ENCODE measurements around the gene UBFD1.

The UBFD1 gene

DNA sequence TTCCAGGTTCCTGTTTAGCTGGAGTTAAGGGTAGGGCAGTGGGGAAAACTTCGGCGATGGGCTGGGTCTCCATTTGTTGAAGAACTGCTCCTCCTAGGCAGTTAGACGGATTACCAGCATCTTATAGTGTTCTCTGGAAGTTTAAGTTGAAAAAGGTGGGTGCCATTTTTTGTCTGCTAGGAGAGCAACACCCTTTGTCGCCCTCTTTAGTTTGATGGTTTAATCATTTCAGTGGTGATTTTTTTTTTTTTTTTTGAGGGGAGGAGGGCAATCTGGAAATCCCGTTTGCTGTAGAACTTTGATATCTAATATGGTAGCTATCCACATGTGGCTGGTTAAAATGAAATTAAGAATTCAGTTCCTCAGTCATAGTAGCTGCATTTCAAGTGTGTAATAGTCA, 4.1 kb downstream of the UBFD1 start:
- no peak for TF ChIP-seq ZFX (IDR thresholded peaks at IDR 0.05; ENCODE audit: borderline replicate concordance)
- TF ChIP-seq, protein P1, sequence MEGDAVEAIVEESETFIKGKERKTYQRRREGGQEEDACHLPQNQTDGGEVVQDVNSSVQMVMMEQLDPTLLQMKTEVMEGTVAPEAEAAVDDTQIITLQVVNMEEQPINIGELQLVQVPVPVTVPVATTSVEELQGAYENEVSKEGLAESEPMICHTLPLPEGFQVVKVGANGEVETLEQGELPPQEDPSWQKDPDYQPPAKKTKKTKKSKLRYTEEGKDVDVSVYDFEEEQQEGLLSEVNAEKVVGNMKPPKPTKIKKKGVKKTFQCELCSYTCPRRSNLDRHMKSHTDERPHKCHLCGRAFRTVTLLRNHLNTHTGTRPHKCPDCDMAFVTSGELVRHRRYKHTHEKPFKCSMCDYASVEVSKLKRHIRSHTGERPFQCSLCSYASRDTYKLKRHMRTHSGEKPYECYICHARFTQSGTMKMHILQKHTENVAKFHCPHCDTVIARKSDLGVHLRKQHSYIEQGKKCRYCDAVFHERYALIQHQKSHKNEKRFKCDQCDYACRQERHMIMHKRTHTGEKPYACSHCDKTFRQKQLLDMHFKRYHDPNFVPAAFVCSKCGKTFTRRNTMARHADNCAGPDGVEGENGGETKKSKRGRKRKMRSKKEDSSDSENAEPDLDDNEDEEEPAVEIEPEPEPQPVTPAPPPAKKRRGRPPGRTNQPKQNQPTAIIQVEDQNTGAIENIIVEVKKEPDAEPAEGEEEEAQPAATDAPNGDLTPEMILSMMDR (IDR thresholded peaks at IDR 0.05), result no peak
- no peak overlapping the region for H3K27ac ChIP-seq

DNA sequence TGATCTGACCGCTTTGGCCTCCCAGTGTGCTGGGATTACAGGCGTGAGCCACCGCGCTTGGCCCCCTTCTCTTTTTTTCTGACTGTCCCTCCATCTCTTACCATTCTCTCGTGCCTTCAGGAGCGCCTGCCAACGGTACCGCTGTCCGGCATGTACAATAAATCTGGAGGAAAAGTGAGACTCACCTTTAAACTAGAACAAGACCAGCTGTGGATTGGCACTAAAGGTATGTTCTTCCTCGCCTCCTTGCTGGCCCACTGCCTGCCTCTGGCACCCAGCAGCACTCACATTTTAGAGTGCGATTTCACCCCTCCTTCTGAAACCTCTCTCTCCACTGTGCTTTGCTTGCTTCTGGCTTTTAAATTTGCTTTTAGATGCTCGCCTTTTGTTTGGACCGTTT, 5.0 kb downstream of the UBFD1 start:
- no peak overlapping the region for H3K27ac ChIP-seq
- no peak for TF ChIP-seq ZFX (IDR thresholded peaks at IDR 0.05; ENCODE audit: borderline replicate concordance)
- TF ChIP-seq, protein P1 (IDR thresholded peaks at IDR 0.05), result no peak

DNA sequence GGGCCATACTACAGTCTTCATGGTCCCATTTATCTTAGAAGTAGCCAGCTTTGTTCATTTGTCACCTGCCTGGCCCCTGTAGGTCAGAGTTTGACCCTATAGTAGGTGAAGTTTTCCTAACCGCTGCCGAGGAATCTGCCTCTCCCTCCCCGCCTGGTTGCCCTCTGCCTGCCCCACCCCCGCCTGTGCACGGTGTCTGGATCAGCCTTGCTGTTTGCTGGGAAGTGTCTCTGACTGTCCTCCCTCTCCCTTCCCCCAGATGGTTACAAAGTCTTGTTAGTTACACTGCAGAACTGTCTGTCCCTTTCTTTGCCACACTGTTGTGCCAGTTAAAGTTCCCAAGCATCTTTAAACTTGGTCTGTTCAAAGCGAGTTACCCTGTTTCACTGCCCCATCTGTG, 5.7 kb downstream of the UBFD1 start:
- no peak for TF ChIP-seq ZFX (IDR thresholded peaks at IDR 0.05; ENCODE audit: borderline replicate concordance)
- TF ChIP-seq, protein P1 (IDR thresholded peaks at IDR 0.05), result no peak
- H3K27ac ChIP-seq, result no peak overlapping the region

DNA sequence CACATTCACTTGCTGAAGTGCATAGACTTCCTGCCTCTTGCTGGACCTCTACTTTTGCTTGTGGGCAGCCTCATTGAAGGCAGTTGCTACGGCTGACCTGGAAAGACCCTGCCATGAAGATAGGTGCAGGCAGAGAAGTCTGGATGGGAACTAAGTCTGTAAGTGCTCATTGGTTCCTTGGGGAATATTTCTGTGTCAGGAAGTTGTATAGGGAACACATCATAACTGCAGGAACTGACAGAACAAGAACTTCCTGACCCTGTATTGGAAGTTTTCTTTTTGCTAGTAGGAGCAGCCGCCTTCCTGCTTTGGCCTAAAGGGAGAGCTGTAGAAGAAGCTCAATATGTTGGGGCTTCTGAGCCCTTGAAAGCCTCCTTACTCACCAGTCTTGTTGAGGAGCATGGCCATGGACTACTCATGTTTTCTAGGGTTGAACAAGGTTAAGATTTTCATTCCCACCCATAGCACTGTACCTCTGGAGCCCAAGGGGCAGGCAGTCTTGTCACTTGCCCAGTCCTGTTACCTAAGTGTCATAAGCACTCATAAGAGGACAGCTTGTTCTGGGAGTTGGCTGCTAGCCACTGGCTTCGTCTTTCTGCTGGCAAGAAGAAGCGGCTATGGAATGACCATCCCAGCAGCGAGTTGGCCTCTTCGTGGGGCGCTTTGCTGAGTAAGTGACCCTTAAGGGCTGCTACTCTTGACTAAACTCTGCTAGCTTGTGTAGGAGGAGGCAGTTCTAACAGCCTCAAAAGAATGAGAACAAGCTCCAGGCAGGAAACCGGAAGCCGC, 7.2 kb downstream of the UBFD1 start:
- H3K27ac ChIP-seq, result no peak overlapping the region
- TF ChIP-seq, protein P1 (IDR thresholded peaks at IDR 0.05), result no peak
- TF ChIP-seq ZFX (IDR thresholded peaks at IDR 0.05; ENCODE audit: borderline replicate concordance), result no peak

DNA sequence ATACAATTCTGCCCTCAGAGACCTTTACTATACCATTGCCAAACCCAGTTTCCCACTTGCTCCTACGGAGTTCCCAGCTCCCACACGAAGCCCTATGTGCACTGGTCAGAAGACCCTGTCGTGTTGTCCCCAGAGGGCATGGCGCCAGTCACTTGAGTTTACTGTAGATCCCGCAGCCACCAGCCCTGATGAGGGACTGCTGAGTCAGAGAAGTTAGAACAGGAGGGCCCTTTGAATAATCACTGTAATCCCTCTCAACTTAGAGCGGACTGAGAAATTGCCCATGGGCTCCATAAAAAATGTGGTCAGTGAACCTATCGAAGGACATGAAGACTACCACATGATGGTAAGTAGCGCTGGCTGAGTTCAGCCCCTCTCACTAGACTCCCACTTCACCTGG, 9.2 kb downstream of the UBFD1 start:
- TF ChIP-seq, protein P1 (IDR thresholded peaks at IDR 0.05), result no peak
- TF ChIP-seq ZFX (IDR thresholded peaks at IDR 0.05; ENCODE audit: borderline replicate concordance), result no peak
- no peak overlapping the region for H3K27ac ChIP-seq

DNA sequence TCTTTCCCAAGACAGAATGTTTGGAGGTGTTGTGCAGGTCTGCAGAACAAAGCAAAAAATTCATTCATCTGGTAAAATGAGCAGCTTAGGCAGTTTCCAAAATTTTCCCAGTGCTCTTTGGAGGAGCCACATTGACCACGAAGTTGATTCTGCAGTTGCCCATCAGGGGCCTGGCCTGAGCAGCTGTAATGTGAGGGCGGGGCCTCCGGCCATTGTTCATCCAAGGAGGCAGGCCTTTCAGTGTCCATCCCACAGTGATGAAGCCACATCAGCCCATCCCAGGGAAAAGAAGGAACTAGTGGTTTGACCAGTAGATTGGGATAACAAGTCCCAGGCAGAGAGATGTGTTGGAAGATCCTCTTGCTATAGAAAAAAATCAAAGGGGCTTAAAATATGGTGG, 10.1 kb downstream of the UBFD1 start:
- no peak overlapping the region for H3K27ac ChIP-seq
- TF ChIP-seq ZFX (IDR thresholded peaks at IDR 0.05; ENCODE audit: borderline replicate concordance), result no peak
- TF ChIP-seq, protein P1 (IDR thresholded peaks at IDR 0.05), result no peak

DNA sequence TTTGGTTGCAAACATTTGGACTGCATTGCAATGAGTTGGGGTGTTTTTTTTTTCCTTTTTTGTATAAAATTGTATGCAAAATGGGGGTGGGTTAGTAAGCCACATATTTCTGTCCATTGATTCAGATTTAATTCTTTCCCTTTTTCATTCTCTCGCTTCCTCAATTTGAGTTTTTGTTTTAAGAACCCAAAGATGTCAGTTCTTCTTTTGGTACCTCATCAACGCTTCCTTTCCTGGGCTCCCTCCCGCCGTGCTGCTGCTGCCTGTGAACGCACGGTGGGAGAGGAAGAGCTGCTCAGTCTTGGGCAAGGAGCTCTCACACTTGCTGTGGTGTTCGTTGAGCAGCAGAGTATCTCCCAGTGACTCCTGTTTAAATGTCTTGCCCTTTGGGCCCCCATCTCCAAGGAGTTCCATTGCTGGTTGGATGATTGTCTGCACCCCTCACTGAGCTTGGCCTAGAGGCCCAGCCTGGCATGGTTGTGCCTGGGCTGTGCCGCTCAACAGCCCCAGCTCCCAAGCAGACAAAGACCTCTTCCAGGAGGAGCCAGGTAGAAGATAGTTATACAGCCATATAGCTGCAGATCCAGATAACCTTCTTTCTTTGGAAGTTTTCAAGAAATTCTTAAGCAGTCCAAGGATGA, 13.6 kb downstream of the UBFD1 start:
- no peak overlapping the region for H3K27ac ChIP-seq
- TF ChIP-seq, protein P1 (IDR thresholded peaks at IDR 0.05), result no peak
- TF ChIP-seq ZFX (IDR thresholded peaks at IDR 0.05; ENCODE audit: borderline replicate concordance), result no peak

Data from 22Rv1 (cell line).